Naive thymus-derived CD8-positive, alpha-beta T cell (primary cell): ENCODE data around the gene COA8. TPM values are rescaled to one million over a fixed set of nuclear protein-coding genes. Genes with fewer than 3 reads are reported as not detected.
A peak's percentile ranks its signal among the peaks of the same experiment; 100 is the strongest.

Experiments
- ATAC-seq, 2 donors: fragments of 150-1000 bp; cut with Tn5 transposase in 1 of 2; sonication (Bioruptor Pico), chemical (Tn5 transposase) in 1 of 2; 1 replicate in 1 of 2; 2 replicates in 1 of 2; pipeline ENCODE4 v1.10.0; 2021; ENCODE audit warnings: mild to moderate bottlenecking in 2 of 2, moderate library complexity in 2 of 2
- POLR2A ChIA-PET: fragments of 350-600 bp; sonication (Branson Sonifier 250); formaldehyde crosslinking; loops from one replicate; lab custom pipeline; 2021; ENCODE audit warnings: antibody characterized with exemption; lab: Charles Lee
- DNase-seq, 10 donors: peaks; one replicate each; pipeline versions ENCODE4 v3.0.0 to v3.0.0-alpha.2; 2020 to 2022
- H3K27ac Mint-ChIP-seq, 10 donors: one replicate each; pipeline ENCODE4 v1.8.0; 2020 to 2022; ENCODE audit warnings: mild to moderate bottlenecking in 10 of 10, mixed read lengths in 10 of 10, moderate library complexity in 4 of 10, inconsistent platforms in 1 of 10
- H3K27me3 Mint-ChIP-seq, 5 donors: one replicate each; pipeline ENCODE4 v1.8.0; 2021 to 2022; ENCODE audit warnings: mixed read lengths in 5 of 5
- H3K36me3 Mint-ChIP-seq, 3 donors: one replicate each; pipeline ENCODE4 v1.8.0; 2020 to 2022; ENCODE audit warnings: mixed read lengths in 3 of 3, mild to moderate bottlenecking in 2 of 3, inconsistent platforms in 1 of 3
- H3K4me1 Mint-ChIP-seq, 4 donors: one replicate each; pipeline ENCODE4 v1.8.0; 2021 to 2022; ENCODE audit warnings: mixed read lengths in 4 of 4
- H3K4me3 Mint-ChIP-seq, 10 donors: one replicate each; pipeline ENCODE4 v1.8.0; 2020 to 2022; ENCODE audit warnings: mild to moderate bottlenecking in 10 of 10, mixed read lengths in 10 of 10, moderate library complexity in 6 of 10, inconsistent platforms in 1 of 10
- H3K9me3 Mint-ChIP-seq, 9 donors: one replicate each; pipeline ENCODE4 v1.8.0; 2020 to 2022; ENCODE audit warnings: mixed read lengths in 9 of 9, mild to moderate bottlenecking in 3 of 9, inconsistent platforms in 1 of 9, moderate library complexity in 1 of 9
- polyA plus RNA-seq, 3 donors: library from polyadenylated mRNA; unstranded; fragments of 300-500 nt; fragmentation: Illumina TruSeq; gene quantifications; one replicate each; pipeline ENCODE4 v1.2.3, GENCODE V29; 2021
- total RNA-seq, 8 experiments: library from RNA in 2 of 8; stranded (reverse) in 2 of 8; gene quantifications; one replicate each; pipeline ENCODE4 v1.2.3 and lab custom pipeline; 2021 to 2026

The COA8 gene
- total RNA-seq: 10 to 100 TPM; 27.4 to 29.1 TPM
- 10 to 100 TPM; 47.3 to 72.0 (median 48.2) TPM for polyA plus RNA-seq
- 7.1 to 14.6 (median 10.4) reads per million in 6 experiments for total RNA-seq (lab: John Stamatoyannopoulos, UW)

- Mint-ChIP-seq H3K27me3 (no peaks in the 10 kb centered on the region), H3K9me3 (no peaks in the 10 kb centered on the region), H3K4me1 (peaks cover 22 to 73% (median 52%) of the 10 kb centered on the region in 4 donors), H3K4me3 (peak within 1 kb of the TSS; percentile 87 to 98 (median 94)), H3K36me3 (peaks cover 0 to 39% (median 6%) of the 10 kb centered on the region in 3 donors), H3K27ac (peak within 1 kb of the TSS; percentile 91 to 96 (median 94))
- POLR2A ChIA-PET: interaction anchor here (1.1 to 2.4 kb wide), 9 partner anchors 11 to 229 kb away, joined by 4 to 15 read pairs (median 8); partner anchors contain the start of genes EIF5, KLC1 and MARK3
- DNase-seq: peak; percentile 77 to 97 (median 86)
- ATAC-seq: peak; percentile 87
Observed at GRCh38 chr14:103562429-103563225, at the start of gene COA8, which contains the start of gene BAG5. Gene COA8 (plus strand): TSS chr14:103562960. CDS start chr14:103563002, 42 bp downstream. Gene BAG5 (minus strand): TSS chr14:103562657. CDS start chr14:103561164, 1,493 bp downstream.

- DNase-seq (no peak), ATAC-seq (no peak)
- Mint-ChIP-seq H3K36me3 (peaks cover 0 to 12% (median 3%) of the 10 kb centered on the region in 3 donors), H3K4me1 (peaks cover 8 to 21% (median 12%) of the 10 kb centered on the region in 4 donors), H3K27ac (peak overlapping the region in 2 of 10 donors; percentile 17 to 31), H3K4me3 (no peak overlapping the region), H3K27me3 (peaks cover 0 to 4% (median 0%) of the 10 kb centered on the region in 5 donors), H3K9me3 (no peaks in the 10 kb centered on the region)
- POLR2A ChIA-PET: no interaction called here
Observed at GRCh38 chr14:103514596-103515421, 48.0 kb upstream of the COA8 start.

DNA sequence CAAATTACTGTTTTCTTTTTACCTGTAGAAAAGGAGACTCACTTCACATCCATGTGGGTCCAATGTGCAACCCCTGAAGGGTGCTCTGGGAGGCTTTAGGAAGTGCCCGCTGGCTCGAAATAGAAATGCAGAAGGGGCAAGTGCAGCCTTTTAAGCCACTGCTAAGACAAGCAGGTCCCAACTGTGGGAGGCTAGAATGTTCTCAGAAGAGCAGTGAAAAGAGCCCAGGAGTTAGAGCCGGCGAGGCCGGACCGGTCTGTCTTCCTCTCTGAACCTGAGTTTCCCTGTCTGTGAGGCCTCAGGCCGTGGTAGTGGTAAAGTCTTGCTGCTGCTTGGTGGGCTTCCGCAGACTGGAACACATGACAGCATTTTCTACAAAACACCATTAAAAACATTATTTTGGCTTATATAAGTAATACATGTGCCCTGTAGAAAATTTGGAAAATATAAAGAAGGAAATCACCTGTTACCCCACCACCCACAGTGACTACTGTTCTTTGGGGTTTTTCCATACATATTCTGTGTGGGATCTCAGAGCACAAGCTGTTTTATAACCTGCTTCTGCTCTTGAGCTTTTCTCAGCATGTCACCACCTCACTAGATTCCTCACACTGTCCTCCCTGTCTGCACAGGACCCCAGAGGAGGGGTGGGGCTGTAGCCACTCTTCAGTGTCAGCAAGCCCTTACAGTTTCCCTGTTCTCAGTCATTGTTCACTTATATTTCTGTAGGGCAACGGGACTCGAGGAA lies 46.2 kb upstream of the COA8 start:
- no peaks in the 10 kb centered on the region for H3K9me3 Mint-ChIP-seq
- peaks cover 0 to 3% (median 0%) of the 10 kb centered on the region in 3 donors for H3K36me3 Mint-ChIP-seq
- peak overlapping the region in 2 of 10 donors; percentile 39 to 40 for H3K27ac Mint-ChIP-seq
- peaks cover 9 to 21% (median 13%) of the 10 kb centered on the region in 4 donors for H3K4me1 Mint-ChIP-seq
- no peak overlapping the region for H3K4me3 Mint-ChIP-seq
- POLR2A ChIA-PET: no interaction called here
- H3K27me3 Mint-ChIP-seq: peaks cover 0 to 4% (median 0%) of the 10 kb centered on the region in 5 donors
- ATAC-seq (no peak), DNase-seq (no peak)

GRCh38 chr14:103517174-103517566 lies 45.6 kb upstream of the COA8 start:
- Mint-ChIP-seq H3K27ac (peak overlapping the region in 2 of 10 donors; percentile 39 to 71), H3K36me3 (peaks cover 0 to 3% (median 0%) of the 10 kb centered on the region in 3 donors), H3K27me3 (peaks cover 0 to 4% (median 0%) of the 10 kb centered on the region in 5 donors), H3K9me3 (no peaks in the 10 kb centered on the region), H3K4me3 (no peak overlapping the region), H3K4me1 (peaks cover 9 to 21% (median 13%) of the 10 kb centered on the region in 4 donors)
- no peak for DNase-seq
- no peak for ATAC-seq
- POLR2A ChIA-PET: no interaction called here

DNA sequence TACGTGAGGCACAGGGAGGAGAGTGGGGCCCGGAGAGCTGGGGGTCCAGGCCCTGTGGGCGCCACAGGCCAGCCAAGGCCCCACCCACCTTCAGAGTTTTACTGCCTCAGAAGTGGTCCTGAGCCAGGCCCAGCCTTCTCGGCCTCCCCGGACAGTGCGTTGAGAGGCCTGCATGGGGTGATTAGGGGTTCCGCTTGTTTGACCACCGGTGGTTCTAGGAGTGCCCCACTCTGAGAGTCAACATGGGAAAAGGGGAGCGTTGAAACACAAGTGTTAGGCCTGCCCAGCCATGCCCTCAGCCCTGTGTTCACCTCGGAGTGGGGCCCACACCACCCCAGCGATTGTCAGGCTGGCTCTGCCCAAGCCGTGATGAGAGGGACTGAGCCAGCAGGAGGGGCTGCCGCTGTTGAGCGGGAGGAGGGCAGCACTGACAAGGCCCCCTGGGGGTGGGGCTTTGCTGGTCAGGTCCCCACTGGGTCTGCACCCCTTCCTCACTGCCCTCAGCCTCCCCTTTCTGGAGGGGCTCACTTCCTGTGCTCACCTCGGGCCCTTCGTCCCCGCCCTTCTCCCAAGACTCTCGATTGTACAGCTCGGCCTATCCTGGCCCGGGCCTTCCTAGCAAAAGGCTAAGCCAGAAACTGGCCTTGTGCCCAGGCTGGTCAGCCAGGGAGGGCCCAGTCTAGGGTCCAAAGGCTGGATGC lies 44.9 kb upstream of the COA8 start:
- Mint-ChIP-seq H3K9me3 (no peaks in the 10 kb centered on the region), H3K4me1 (peaks cover 9 to 16% (median 12%) of the 10 kb centered on the region in 4 donors), H3K36me3 (no peaks in the 10 kb centered on the region), H3K27ac (peak overlapping the region in 2 of 10 donors; percentile 59 to 71), H3K27me3 (peaks cover 0 to 4% (median 0%) of the 10 kb centered on the region in 5 donors), H3K4me3 (no peak overlapping the region)
- no peak for ATAC-seq
- POLR2A ChIA-PET: interaction anchor here (1.6 kb wide), 1 partner anchor 11 kb away, joined by 6 read pairs; the partner anchor contains the start of gene TRMT61A
- DNase-seq: peak in 1 of 10 donors; percentile 52

- H3K27ac Mint-ChIP-seq: peak overlapping the region in 1 of 10 donors; percentile 9
- peak; percentile 31 to 78 (median 56) for DNase-seq
Observed at GRCh38 chr14:103518422-103519042, 44.2 kb upstream of the COA8 start.

DNA sequence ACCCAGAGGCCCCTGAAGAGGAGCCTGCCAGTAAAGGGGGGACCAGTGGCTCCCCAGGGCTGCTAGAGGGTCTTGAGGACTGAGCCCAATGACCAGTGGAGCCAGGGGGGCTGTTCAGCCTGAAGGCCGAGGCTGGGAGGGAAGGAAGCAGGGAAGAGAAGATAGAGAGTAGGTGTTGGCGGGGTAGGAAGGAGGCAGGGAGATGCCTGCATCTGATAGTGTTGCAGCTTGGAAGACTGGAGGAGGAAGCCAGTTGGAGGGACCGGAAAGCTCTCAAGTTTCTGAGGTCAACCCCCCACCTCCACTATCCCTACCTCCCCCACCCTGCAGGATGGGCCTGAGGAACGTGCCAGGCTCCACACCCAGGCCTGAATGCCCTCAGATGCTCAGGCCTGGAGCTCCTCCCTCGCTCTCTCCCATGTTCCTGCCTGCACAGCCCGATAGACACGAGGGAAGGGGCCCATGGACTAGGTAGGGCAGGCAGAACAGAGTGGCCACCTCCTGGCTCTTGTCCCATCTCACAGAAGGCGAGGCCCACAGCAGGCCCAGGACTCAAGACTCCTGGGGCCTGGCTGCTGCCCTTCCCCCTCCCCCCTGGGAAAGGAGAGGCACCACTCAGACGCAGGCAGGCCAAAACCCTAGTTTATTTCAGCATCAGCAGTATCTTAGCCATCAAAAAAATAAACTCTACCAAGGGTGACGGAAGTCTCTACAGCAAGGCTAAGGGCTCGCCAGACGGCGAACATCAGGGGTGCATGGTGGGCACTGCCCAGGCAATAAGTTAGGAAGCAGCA lies 43.5 kb upstream of the COA8 start:
- peak in 1 of 10 donors; percentile 54 for DNase-seq
- Mint-ChIP-seq H3K36me3 (no peaks in the 10 kb centered on the region), H3K4me3 (peak overlapping the region; percentile 13 to 79 (median 62)), H3K27ac (peak overlapping the region in 2 of 10 donors; percentile 88 to 89), H3K9me3 (no peaks in the 10 kb centered on the region), H3K27me3 (peaks cover 0 to 8% (median 1%) of the 10 kb centered on the region in 5 donors), H3K4me1 (peaks cover 9 to 16% (median 15%) of the 10 kb centered on the region in 4 donors)
- POLR2A ChIA-PET: interaction anchor here (0.6 to 2.8 kb wide), 4 partner anchors 10 to 77 kb away, joined by 4 to 9 read pairs (median 6); partner anchors contain the start of genes BAG5, COA8 and TRMT61A
- no peak for ATAC-seq

More at GRCh38 chr14:103518422-103519042, 44.2 kb upstream of the COA8 start:
- Mint-ChIP-seq H3K4me1 (peaks cover 9 to 16% (median 13%) of the 10 kb centered on the region in 4 donors), H3K27me3 (peaks cover 0 to 5% (median under 1%) of the 10 kb centered on the region in 5 donors), H3K4me3 (peak overlapping the region in 2 of 10 donors; percentile 41 to 62), H3K9me3 (no peaks in the 10 kb centered on the region), H3K36me3 (no peaks in the 10 kb centered on the region)
- peak; percentile 33 to 34 for ATAC-seq
- POLR2A ChIA-PET: interaction anchor here (1.6 kb wide), 2 partner anchors 10 to 27 kb away, joined by 5 to 6 read pairs; partner anchors contain the start of gene TRMT61A

GRCh38 chr14:103519837-103520212 lies 42.9 kb upstream of the COA8 start:
- Mint-ChIP-seq H3K36me3 (no peaks in the 10 kb centered on the region), H3K4me1 (peaks cover 6 to 15% (median 12%) of the 10 kb centered on the region in 4 donors), H3K27ac (peak overlapping the region in 1 of 10 donors; percentile 89), H3K9me3 (no peaks in the 10 kb centered on the region), H3K27me3 (peaks cover 0 to 8% (median 1%) of the 10 kb centered on the region in 5 donors), H3K4me3 (peak overlapping the region; percentile 30 to 79 (median 62))
- POLR2A ChIA-PET: interaction anchor here (1.0 to 2.8 kb wide), 4 partner anchors 9 to 43 kb away, joined by 4 to 9 read pairs (median 6); partner anchors contain the start of genes BAG5, COA8 and TRMT61A
- ATAC-seq (no peak), DNase-seq (peak in 1 of 10 donors; percentile 48)

GRCh38 chr14:103520269-103520656 lies 42.5 kb upstream of the COA8 start:
- POLR2A ChIA-PET: interaction anchor here (0.5 to 2.8 kb wide), 3 partner anchors 9 to 1711 kb away, joined by 3 to 9 read pairs (median 4); partner anchors contain the start of genes BAG5 and COA8
- Mint-ChIP-seq H3K36me3 (no peaks in the 10 kb centered on the region), H3K27ac (no peak overlapping the region), H3K9me3 (no peaks in the 10 kb centered on the region), H3K4me1 (peaks cover 6 to 15% (median 11%) of the 10 kb centered on the region in 4 donors), H3K27me3 (peaks cover 0 to 8% (median 1%) of the 10 kb centered on the region in 5 donors), H3K4me3 (peak overlapping the region; percentile 15 to 78 (median 60))
- peak in 1 of 10 donors; percentile 59 for DNase-seq
- ATAC-seq: no peak
